Measurements from ENCODE around the gene IFNAR1.

Gene IFNAR1

DNA sequence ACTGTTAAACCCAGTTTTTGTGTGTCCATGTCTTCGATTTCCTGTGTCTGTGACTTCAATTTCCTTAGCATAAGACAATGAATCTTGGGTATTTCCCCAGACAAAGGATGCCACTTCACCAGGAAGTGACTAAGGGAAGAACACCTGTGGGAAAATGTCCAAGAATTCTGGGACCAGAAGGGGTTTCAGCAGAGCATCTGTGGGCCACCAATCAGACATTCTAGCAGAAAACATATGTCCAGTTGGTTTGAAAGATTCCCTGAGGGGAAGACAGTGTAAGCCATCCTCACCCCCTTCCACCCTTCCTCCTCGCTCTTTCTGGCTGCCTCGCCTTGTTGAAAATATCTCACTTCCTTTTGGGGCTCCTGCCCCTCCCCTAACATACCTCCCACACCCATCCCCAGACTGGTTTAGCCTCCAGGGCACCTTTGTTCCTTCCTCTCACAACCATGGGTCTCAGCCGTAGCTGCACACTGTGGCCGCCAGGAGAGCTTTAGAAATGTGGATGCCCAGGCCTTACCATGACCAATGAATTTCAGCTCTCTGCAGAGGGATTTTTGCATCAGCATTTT, 25.5 kb upstream of the IFNAR1 start:
- Histone ChIP-seq H3K4me1 (ENCODE audit: insufficient read depth, poor library complexity, severe bottlenecking) (peaks cover 14% of the 10 kb centered on the region), H3K27me3 (ENCODE audit: insufficient read depth, poor library complexity, severe bottlenecking) (no peaks in the 10 kb centered on the region), H3K4me3 (ENCODE audit: severe bottlenecking) (no peak overlapping the region), H3K9me3 (ENCODE audit: severe bottlenecking) (no peaks in the 10 kb centered on the region), H3K27ac (ENCODE audit: poor library complexity, severe bottlenecking) (peak overlapping the region; percentile 60), H3K36me3 (ENCODE audit: low read depth) (no peaks in the 10 kb centered on the region)
- TF ChIP-seq, protein P1, sequence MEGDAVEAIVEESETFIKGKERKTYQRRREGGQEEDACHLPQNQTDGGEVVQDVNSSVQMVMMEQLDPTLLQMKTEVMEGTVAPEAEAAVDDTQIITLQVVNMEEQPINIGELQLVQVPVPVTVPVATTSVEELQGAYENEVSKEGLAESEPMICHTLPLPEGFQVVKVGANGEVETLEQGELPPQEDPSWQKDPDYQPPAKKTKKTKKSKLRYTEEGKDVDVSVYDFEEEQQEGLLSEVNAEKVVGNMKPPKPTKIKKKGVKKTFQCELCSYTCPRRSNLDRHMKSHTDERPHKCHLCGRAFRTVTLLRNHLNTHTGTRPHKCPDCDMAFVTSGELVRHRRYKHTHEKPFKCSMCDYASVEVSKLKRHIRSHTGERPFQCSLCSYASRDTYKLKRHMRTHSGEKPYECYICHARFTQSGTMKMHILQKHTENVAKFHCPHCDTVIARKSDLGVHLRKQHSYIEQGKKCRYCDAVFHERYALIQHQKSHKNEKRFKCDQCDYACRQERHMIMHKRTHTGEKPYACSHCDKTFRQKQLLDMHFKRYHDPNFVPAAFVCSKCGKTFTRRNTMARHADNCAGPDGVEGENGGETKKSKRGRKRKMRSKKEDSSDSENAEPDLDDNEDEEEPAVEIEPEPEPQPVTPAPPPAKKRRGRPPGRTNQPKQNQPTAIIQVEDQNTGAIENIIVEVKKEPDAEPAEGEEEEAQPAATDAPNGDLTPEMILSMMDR (IDR thresholded peaks at IDR 0.05; ENCODE audit: poor library complexity, severe bottlenecking): no peak
- DNase-seq (ENCODE audit: low spot score) (no peak), ATAC-seq (ENCODE audit: low read depth) (peak; percentile 86)

DNA sequence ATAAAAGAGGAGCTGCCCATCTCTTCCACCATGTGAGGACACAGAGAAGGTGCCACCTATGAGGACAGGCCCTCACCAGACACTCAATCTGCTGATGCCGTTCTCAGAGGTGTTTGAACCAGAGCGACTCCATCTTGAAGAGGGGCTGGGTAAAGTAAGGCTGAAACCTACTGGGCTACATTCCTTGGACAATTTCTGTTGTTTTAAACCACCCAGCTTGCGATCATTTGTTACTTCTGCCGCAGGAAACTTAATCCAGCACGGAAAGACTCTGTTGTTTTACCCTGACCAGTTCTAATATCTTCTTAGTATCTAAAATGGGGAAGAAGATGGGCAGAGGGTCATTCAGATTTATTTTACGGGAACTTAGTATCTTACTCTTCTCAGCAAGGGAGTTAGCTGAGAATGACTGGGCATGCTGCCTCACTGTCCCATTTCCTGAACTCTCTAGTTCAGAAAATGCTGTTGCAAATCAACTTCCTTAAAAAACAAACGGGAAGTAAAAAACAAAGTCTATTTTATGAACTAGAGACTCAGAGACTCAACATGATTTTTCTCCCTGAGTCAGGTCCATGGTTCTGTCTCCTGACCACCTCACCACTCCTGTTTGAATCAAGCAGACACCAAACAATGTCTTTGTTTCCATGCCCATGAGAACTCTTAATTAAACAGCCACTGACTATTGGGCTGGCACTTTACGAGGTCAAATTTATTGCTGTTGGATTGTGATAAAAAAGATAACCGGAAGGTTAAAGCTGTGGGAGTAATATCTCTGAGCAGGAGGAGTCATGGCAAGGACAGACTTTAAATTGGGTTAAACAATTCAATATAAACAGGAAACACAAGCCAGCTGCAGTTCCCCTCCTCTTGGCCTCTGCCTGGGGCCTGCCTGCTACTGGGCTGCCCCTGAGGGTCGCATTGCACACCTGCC, 23.8 kb upstream of the IFNAR1 start:
- DNase-seq (ENCODE audit: low spot score) (no peak), ATAC-seq (ENCODE audit: low read depth) (no peak)
- no peaks in the 10 kb centered on the region for H3K27me3 ChIP-seq (ENCODE audit: insufficient read depth, poor library complexity, severe bottlenecking)
- no peaks in the 10 kb centered on the region for H3K36me3 ChIP-seq (ENCODE audit: low read depth)
- H3K27ac ChIP-seq (ENCODE audit: poor library complexity, severe bottlenecking): no peak overlapping the region
- no peak overlapping the region for H3K4me3 ChIP-seq (ENCODE audit: severe bottlenecking)
- TF ChIP-seq, protein P1 (IDR thresholded peaks at IDR 0.05; ENCODE audit: poor library complexity, severe bottlenecking): no peak
- no peaks in the 10 kb centered on the region for H3K9me3 ChIP-seq (ENCODE audit: severe bottlenecking)
- H3K4me1 ChIP-seq (ENCODE audit: insufficient read depth, poor library complexity, severe bottlenecking): peaks cover 14% of the 10 kb centered on the region

DNA sequence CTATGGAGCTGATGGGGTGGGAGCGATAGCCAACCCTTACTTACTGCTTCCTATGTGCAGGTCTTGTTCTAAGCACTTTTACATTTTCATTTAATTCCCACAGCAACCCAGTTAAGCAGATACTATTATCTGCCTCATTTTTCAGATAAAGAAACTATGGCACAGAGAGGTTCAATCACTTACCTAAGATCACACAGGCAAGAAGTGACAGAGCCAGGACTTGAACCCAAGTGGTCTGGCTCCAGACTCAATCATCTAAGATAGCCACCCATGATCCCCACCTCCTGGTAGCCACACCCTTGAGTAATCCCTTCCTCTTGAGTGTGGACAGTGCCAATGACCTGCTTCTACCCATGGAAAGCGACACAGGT, 23.2 kb upstream of the IFNAR1 start:
- DNase-seq (ENCODE audit: low spot score) (no peak), ATAC-seq (ENCODE audit: low read depth) (no peak)
- Histone ChIP-seq H3K27ac (ENCODE audit: poor library complexity, severe bottlenecking) (no peak overlapping the region), H3K36me3 (ENCODE audit: low read depth) (no peaks in the 10 kb centered on the region), H3K27me3 (ENCODE audit: insufficient read depth, poor library complexity, severe bottlenecking) (no peaks in the 10 kb centered on the region), H3K4me3 (ENCODE audit: severe bottlenecking) (no peak overlapping the region), H3K9me3 (ENCODE audit: severe bottlenecking) (no peaks in the 10 kb centered on the region), H3K4me1 (ENCODE audit: insufficient read depth, poor library complexity, severe bottlenecking) (peaks cover 14% of the 10 kb centered on the region)
- TF ChIP-seq, protein P1 (IDR thresholded peaks at IDR 0.05; ENCODE audit: poor library complexity, severe bottlenecking): no peak

DNA sequence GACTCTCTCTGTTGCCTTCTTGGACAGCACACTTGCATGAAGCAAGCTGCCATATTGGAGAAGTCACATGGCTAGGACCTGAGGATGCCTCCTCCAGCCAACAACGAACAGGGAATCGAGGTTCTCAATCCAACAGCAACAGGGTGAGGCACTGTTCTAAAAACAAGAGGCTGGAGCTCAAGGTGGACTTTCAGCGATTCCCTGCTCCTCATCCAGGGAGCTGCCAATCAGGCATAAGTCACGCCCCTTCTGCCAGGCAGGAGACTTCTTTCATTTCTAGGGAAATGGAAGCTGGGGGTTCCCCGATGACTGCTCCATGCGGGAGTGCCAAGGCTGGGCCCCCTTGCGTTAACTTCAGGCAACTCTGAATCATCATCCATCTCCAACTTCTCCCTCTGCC, 22.7 kb upstream of the IFNAR1 start:
- TF ChIP-seq, protein P1 (IDR thresholded peaks at IDR 0.05; ENCODE audit: poor library complexity, severe bottlenecking): no peak
- no peaks in the 10 kb centered on the region for H3K9me3 ChIP-seq (ENCODE audit: severe bottlenecking)
- no peak overlapping the region for H3K4me3 ChIP-seq (ENCODE audit: severe bottlenecking)
- no peak for DNase-seq (ENCODE audit: low spot score)
- no peak overlapping the region for H3K27ac ChIP-seq (ENCODE audit: poor library complexity, severe bottlenecking)
- no peaks in the 10 kb centered on the region for H3K27me3 ChIP-seq (ENCODE audit: insufficient read depth, poor library complexity, severe bottlenecking)
- no peaks in the 10 kb centered on the region for H3K36me3 ChIP-seq (ENCODE audit: low read depth)
- H3K4me1 ChIP-seq (ENCODE audit: insufficient read depth, poor library complexity, severe bottlenecking): peaks cover 14% of the 10 kb centered on the region
- no peak for ATAC-seq (ENCODE audit: low read depth)

DNA sequence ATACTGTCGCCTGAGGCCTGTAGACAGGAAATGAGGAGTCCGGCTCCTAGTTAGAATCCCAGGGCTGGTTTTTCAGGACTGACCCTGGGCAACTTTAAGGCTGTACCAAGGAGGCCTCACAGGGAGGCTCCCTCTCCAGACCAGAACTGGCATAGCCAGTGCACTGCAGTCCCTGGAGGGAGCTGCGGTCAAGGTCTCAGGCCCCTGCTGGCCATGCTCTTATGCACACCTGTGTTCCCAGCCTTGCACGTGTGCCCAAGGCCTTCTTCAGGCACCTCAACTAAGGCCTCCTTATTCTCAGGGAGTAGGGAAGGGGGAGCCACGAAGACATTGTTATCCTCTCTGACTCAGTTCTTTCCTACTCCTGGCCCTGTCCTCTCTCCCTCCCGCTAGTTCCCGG, 22.0 kb upstream of the IFNAR1 start:
- Histone ChIP-seq H3K4me1 (ENCODE audit: insufficient read depth, poor library complexity, severe bottlenecking) (peaks cover 14% of the 10 kb centered on the region), H3K4me3 (ENCODE audit: severe bottlenecking) (no peak overlapping the region), H3K27ac (ENCODE audit: poor library complexity, severe bottlenecking) (no peak overlapping the region), H3K36me3 (ENCODE audit: low read depth) (no peaks in the 10 kb centered on the region), H3K27me3 (ENCODE audit: insufficient read depth, poor library complexity, severe bottlenecking) (no peaks in the 10 kb centered on the region), H3K9me3 (ENCODE audit: severe bottlenecking) (no peaks in the 10 kb centered on the region)
- ATAC-seq (ENCODE audit: low read depth): 0 out of 3 replicates have a peak, but pooled peaks have one; percentile 6
- TF ChIP-seq, protein P1 (IDR thresholded peaks at IDR 0.05; ENCODE audit: poor library complexity, severe bottlenecking): no peak
- no peak for DNase-seq (ENCODE audit: low spot score)
